ENCODE data around the gene USP26.

USP26 gene, protein sequence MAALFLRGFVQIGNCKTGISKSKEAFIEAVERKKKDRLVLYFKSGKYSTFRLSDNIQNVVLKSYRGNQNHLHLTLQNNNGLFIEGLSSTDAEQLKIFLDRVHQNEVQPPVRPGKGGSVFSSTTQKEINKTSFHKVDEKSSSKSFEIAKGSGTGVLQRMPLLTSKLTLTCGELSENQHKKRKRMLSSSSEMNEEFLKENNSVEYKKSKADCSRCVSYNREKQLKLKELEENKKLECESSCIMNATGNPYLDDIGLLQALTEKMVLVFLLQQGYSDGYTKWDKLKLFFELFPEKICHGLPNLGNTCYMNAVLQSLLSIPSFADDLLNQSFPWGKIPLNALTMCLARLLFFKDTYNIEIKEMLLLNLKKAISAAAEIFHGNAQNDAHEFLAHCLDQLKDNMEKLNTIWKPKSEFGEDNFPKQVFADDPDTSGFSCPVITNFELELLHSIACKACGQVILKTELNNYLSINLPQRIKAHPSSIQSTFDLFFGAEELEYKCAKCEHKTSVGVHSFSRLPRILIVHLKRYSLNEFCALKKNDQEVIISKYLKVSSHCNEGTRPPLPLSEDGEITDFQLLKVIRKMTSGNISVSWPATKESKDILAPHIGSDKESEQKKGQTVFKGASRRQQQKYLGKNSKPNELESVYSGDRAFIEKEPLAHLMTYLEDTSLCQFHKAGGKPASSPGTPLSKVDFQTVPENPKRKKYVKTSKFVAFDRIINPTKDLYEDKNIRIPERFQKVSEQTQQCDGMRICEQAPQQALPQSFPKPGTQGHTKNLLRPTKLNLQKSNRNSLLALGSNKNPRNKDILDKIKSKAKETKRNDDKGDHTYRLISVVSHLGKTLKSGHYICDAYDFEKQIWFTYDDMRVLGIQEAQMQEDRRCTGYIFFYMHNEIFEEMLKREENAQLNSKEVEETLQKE

DNA sequence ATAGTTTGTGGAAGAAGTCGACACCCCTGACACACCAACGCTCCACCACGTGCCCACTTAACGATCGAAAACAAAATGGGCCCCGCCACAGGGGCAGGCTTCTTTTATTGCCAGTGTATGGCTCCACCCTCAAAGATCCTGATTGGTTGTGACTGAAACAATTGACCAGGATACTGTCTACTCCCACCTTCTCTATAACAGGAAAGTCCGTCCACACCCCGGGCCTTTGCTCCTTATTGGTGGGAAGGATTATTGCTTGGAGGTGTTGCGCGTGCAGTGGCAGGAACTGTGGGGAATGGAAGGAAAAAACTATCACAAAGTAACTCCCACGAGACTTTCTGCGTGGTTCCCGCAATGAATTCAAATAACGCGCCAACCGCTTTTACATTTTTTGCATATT is at the start of gene USP26:
Gene USP26 (minus strand): TSS at position 79 of the 400 bp plus-strand sequence. CDS start 68,889 bp downstream, outside the sequence.
- Histone ChIP-seq H3K4me2 (ENCODE audit: low read depth, low read length, poor library complexity, severe bottlenecking) (no peak within 1 kb of the TSS), H3K9me3 (ENCODE audit: insufficient read depth, low read depth, low read length) (no peaks in the 10 kb centered on the region), H3K4me1 (ENCODE audit: insufficient read depth, low read length, poor library complexity, severe bottlenecking) (no peaks in the 10 kb centered on the region), H3K79me2 (ENCODE audit: insufficient read depth, low read length) (no peaks in the 10 kb centered on the region), H3F3A (ENCODE audit: low read depth) (no peaks in the 10 kb centered on the region), H3K4me3 (ENCODE audit: low read length, poor library complexity, severe bottlenecking) (no peak within 1 kb of the TSS), H3K9me2 (replicated peaks; ENCODE audit: low read depth, low read length) (no peaks in the 10 kb centered on the region), H3K36me3 (ENCODE audit: insufficient read depth, low read length) (no peaks in the 10 kb centered on the region), H3K9ac (ENCODE audit: low read depth, low read length, poor library complexity, severe bottlenecking) (no peak within 1 kb of the TSS), H2AFZ (ENCODE audit: low read length) (no peak within 1 kb of the TSS), H3K27me3 (ENCODE audit: insufficient read depth, low read length, poor library complexity, severe bottlenecking) (no peaks in the 10 kb centered on the region), H4K20me1 (ENCODE audit: insufficient read depth, low read length, poor library complexity, severe bottlenecking) (no peaks in the 10 kb centered on the region)
- no peak for TF ChIP-seq EZH2phosphoT487 (IDR thresholded peaks at IDR 0.05; ENCODE audit: borderline replicate concordance)
- TF ChIP-seq, protein P1, sequence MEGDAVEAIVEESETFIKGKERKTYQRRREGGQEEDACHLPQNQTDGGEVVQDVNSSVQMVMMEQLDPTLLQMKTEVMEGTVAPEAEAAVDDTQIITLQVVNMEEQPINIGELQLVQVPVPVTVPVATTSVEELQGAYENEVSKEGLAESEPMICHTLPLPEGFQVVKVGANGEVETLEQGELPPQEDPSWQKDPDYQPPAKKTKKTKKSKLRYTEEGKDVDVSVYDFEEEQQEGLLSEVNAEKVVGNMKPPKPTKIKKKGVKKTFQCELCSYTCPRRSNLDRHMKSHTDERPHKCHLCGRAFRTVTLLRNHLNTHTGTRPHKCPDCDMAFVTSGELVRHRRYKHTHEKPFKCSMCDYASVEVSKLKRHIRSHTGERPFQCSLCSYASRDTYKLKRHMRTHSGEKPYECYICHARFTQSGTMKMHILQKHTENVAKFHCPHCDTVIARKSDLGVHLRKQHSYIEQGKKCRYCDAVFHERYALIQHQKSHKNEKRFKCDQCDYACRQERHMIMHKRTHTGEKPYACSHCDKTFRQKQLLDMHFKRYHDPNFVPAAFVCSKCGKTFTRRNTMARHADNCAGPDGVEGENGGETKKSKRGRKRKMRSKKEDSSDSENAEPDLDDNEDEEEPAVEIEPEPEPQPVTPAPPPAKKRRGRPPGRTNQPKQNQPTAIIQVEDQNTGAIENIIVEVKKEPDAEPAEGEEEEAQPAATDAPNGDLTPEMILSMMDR (conservative IDR thresholded peaks at IDR 0.05; ENCODE audit: low read length): no peak

DNA sequence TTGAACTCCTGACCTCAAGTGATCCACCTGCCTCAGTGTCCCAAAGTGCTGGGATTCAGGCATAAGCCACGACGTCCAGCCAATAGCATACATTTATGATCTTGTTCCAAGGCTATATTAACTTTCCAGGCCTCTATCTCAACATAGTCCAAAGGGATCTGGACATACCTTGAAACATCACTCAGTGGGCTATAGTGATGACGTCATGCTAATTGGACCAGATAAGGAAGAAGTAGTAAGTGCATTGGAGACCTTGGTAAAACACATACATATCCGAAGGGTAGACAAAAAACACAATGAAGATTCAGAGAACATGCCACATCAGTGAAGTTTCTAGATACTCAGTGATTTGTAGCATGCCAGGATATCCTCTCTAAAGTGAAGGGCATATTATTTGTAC is 37.4 kb upstream of the USP26 start:
- H3K27me3 ChIP-seq (ENCODE audit: insufficient read depth, low read length, poor library complexity, severe bottlenecking): no peaks in the 10 kb centered on the region
- H3K9me3 ChIP-seq (ENCODE audit: insufficient read depth, low read depth, low read length): no peaks in the 10 kb centered on the region
- H3F3A ChIP-seq (ENCODE audit: low read depth): no peaks in the 10 kb centered on the region
- no peak overlapping the region for H3K9ac ChIP-seq (ENCODE audit: low read depth, low read length, poor library complexity, severe bottlenecking)
- TF ChIP-seq EZH2phosphoT487 (IDR thresholded peaks at IDR 0.05; ENCODE audit: borderline replicate concordance): no peak
- TF ChIP-seq, protein P1 (conservative IDR thresholded peaks at IDR 0.05; ENCODE audit: low read length): no peak
- no peak overlapping the region for H3K4me2 ChIP-seq (ENCODE audit: low read depth, low read length, poor library complexity, severe bottlenecking)
- H3K4me1 ChIP-seq (ENCODE audit: insufficient read depth, low read length, poor library complexity, severe bottlenecking): no peaks in the 10 kb centered on the region
- no peaks in the 10 kb centered on the region for H3K9me2 ChIP-seq (replicated peaks; ENCODE audit: low read depth, low read length)
- no peaks in the 10 kb centered on the region for H3K36me3 ChIP-seq (ENCODE audit: insufficient read depth, low read length)
- no peak overlapping the region for H3K4me3 ChIP-seq (ENCODE audit: low read length, poor library complexity, severe bottlenecking)
- no peaks in the 10 kb centered on the region for H4K20me1 ChIP-seq (ENCODE audit: insufficient read depth, low read length, poor library complexity, severe bottlenecking)
- no peaks in the 10 kb centered on the region for H3K79me2 ChIP-seq (ENCODE audit: insufficient read depth, low read length)
- H2AFZ ChIP-seq (ENCODE audit: low read length): no peak overlapping the region

- H4K20me1 ChIP-seq (ENCODE audit: insufficient read depth, low read length, poor library complexity, severe bottlenecking): no peaks in the 10 kb centered on the region
- no peaks in the 10 kb centered on the region for H3K36me3 ChIP-seq (ENCODE audit: insufficient read depth, low read length)
- no peak overlapping the region for H3K4me3 ChIP-seq (ENCODE audit: low read length, poor library complexity, severe bottlenecking)
- H3K27me3 ChIP-seq (ENCODE audit: insufficient read depth, low read length, poor library complexity, severe bottlenecking): no peaks in the 10 kb centered on the region
- TF ChIP-seq EZH2phosphoT487 (IDR thresholded peaks at IDR 0.05; ENCODE audit: borderline replicate concordance): no peak
- TF ChIP-seq, protein P1 (conservative IDR thresholded peaks at IDR 0.05; ENCODE audit: low read length): no peak
- no peak overlapping the region for H3K9ac ChIP-seq (ENCODE audit: low read depth, low read length, poor library complexity, severe bottlenecking)
- no peaks in the 10 kb centered on the region for H3K9me2 ChIP-seq (replicated peaks; ENCODE audit: low read depth, low read length)
- no peaks in the 10 kb centered on the region for H3K4me1 ChIP-seq (ENCODE audit: insufficient read depth, low read length, poor library complexity, severe bottlenecking)
- H3K9me3 ChIP-seq (ENCODE audit: insufficient read depth, low read depth, low read length): no peaks in the 10 kb centered on the region
- H3F3A ChIP-seq (ENCODE audit: low read depth): no peaks in the 10 kb centered on the region
- no peak overlapping the region for H2AFZ ChIP-seq (ENCODE audit: low read length)
- H3K79me2 ChIP-seq (ENCODE audit: insufficient read depth, low read length): no peaks in the 10 kb centered on the region
- H3K4me2 ChIP-seq (ENCODE audit: low read depth, low read length, poor library complexity, severe bottlenecking): no peak overlapping the region
Measured at GRCh38 chrX:133120406-133120805, 23.5 kb upstream of the USP26 start.

Data from Loucy (cell line).